GM19035 (cell line): ENCODE measurements around the gene ZNF100.
"Not testable (repeated sequence)": the region's sequence is repeated elsewhere in the genome, so short reads cannot be mapped to it uniquely, and the experiment has no call there.

Experiments
- ATAC-seq: cut with Tn5 transposase; IDR thresholded peaks from one replicate; pipeline ENCODE4 v1.9.1; 2021; ENCODE audit not compliant: unreplicated experiment

ZNF100 gene

GRCh38 chr19:21705393-21705792 lies 62.0 kb downstream of the ZNF100 start:
- ATAC-seq, result no peak

GRCh38 chr19:21704320-21704719 lies 63.1 kb downstream of the ZNF100 start:
- ATAC-seq, result no peak

- ATAC-seq, result no peak
These were observed 68.2 kb downstream of the ZNF100 start for GRCh38 chr19:21699197-21699596.

DNA sequence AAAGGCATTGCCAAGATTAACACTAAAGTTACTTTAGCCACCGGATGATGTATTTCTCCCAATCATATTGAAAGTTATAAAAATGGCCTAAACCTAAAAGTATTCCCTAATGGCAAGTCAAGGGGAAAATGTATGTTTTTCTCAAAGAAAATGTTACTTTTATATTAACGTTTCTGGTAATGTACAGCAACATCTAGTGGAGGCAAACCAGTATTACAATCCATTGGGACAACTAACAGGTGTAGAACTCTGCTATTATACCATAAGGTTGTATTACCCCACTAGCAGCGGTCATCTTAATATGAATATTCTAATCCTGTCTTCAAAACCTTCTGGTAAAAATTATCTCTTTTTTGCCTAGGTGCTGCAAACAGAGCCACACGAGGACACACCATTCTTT lies 69.2 kb downstream of the ZNF100 start:
- ATAC-seq, result no peak

- ATAC-seq, result no peak
These were observed 69.7 kb downstream of the ZNF100 start for GRCh38 chr19:21697698-21698097.

DNA sequence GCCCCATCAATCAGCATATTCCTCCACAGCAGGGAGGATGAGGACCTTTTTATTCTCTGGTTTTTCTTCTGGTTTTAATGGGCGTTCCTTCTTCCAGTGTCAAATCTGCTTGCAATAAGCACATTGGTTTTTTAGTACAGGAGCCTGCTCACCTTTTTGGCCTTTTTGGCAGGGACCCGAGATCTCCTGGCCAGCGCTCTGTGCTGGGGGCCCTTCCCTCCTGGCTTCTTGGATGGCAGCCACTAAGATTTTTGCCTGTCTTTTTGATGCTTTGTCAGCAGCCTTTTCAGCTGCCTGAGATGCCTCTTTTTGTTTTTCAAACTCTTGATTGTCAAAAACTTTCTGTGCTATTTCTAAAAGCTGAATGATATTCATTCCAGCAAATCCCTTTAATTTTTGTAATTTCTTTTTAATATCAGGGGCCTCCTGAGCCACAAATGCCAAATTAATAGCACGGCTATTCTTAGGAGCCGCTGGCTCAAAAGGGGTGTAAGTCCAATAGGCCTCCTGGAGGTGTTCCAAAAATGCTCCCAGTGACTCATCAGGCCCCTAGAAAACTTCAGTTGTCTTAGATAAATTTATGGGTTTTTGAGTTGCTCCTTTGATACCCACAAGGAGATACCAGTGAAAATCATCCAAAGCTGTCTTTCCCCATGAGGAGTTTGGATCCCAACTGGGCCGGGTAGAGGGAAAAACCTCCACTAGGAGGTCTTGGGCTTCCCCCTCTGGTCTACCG lies 73.0 kb downstream of the ZNF100 start:
- no peak for ATAC-seq

DNA sequence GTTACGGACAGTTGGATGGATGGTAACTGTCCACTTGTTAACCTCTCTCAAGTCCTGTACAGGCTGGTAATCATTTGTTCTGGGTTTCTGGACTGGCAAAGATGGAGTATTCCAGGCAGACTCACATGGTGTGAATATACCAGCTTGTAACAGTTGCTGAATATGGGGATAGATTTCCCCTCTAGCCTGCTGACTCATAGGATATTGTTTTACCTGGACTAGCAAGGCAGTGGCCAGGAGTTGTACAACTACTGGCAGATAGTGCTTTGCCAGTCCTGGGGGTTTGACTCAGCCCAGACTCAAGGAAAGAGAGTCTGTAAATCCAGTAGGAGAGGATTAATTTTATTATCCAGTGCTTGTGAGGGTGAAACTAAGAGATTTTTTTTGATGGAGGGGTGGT lies 74.0 kb downstream of the ZNF100 start:
- no peak for ATAC-seq

GRCh38 chr19:21691661-21692060 lies 75.7 kb downstream of the ZNF100 start:
- ATAC-seq, result no peak

DNA sequence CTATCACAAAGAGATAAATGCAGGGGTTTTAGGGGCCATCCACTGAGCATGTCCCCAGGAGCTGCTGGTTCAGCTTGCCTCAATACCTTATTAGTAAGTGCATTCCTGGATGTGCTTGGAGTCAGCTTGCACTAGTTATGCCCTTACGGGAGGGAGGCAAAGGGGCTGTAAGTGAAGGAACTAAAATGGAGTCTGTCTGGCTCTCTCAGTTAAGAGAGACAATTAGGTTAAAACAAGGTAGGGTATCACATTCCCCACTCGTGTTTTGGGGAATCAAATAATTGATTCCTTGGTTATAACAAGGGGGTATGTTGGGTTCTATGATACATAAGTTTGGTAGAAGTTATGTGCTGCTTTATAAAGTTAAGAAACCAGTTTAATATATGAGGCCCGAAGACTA lies 78.9 kb downstream of the ZNF100 start:
- ATAC-seq, result no peak

DNA sequence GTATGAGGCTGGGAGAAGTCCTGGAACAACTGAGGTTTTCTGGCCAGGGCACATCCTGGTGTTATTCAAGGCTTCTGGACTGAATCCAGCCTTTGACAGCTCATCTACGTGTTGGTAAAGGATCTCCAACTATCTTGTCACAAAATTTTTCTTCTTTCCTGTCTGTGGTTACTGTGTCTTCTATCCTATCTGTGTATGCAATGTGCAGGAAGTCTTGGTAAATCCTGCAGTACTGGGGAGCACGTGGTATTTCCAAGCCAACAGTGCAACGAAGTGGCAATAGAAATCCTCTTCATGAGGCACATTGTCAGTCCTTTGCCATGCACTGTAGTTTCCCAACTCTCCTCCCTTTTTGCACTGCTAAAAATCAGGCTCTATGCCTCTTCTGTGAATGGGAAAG lies 86.7 kb downstream of the ZNF100 start:
- ATAC-seq, result no peak

DNA sequence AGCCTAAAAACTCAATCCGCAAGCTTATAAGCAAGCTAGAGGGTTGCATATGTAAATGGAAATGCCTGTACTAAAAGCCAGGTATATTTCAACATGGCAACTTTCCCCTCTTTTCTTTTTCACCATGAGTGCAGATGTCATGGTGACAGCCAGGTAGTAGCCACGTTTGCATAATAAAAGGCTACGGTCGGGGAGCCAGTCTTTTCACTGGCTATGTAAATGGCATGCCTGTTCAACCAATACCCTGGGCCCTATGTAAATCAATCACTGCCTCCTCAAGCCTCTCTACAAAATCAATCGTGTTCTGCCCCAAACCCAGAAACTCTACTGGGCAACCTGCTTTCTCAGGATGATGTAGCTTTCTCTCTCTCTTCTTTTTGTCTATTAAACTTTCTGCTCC lies 87.4 kb downstream of the ZNF100 start:
- ATAC-seq, result no peak

DNA sequence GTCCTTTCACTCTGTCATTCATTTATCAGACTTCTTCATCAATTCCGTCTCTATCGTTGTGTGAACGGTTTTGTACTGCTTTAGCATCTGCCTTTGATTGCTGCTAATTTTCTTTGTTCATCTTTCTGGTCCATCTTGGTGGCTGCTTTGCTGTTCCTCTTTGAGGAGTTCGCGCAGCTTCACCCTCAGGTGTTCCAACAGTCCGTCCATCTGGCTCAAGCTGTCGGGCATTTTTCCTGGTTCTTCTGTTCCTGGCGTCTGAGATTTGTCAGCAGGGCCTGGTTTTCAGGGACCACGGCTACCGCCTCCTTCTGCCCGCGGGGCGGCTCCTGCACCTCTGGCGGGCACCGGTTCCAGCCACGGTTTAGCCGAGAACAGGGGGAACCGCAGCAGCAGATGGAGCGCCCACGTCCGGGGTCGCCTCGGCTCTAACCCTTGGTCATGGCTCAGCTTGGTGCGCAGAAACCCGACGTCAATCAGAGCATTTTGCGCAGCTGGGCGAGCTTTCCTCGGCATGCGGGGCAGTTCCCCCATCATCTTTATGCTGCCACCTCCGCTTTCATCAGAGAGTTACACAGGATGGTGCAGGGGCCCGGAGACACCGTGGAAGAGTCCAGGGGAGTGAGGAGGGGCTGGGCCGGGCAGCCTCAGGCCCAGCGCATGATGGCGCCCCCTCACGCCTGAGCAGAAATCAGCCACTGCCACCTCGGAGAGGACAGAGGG lies 89.5 kb downstream of the ZNF100 start:
- no peak for ATAC-seq

- no peak for ATAC-seq
These were observed 92.9 kb downstream of the ZNF100 start for GRCh38 chr19:21674454-21674853.

DNA sequence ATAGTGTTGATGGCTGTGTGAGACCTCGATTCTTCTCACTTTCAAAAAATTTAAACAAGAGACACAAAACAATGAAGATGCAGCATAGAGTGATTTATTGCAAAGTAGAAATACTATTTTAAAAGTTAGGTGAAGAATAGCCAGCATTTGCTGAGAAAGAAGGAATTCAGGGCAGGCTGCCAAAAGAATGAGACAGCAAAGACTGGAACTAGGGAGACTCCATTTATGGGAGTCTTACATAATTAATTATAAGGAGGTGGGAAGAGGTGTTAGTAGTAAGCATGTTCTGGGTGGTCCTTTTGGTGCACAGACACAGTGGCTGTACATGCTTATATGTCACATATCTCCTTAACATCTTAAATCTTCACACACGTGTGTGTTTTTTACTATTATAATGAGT lies 93.9 kb downstream of the ZNF100 start:
- ATAC-seq, result not testable (repeated sequence)
